EH (cell line): ENCODE data around the gene ABCA2.
"Not testable (repeated sequence)": the region's sequence is repeated elsewhere in the genome, so short reads cannot be mapped to it uniquely, and the experiment has no call there.

Experiments used
- DNase-seq: peaks from one replicate; pipeline ENCODE4 v3.0.0-alpha.2; 2015; ENCODE audit warnings: low read depth

The ABCA2 gene

GRCh38 chr9:137064027-137064879 lies 36.2 kb upstream of the ABCA2 start:
- DNase-seq, result peak; percentile 63

GRCh38 chr9:137063311-137064026 lies 35.4 kb upstream of the ABCA2 start:
- no peak for DNase-seq

- not testable (repeated sequence) for DNase-seq
These were observed 34.8 kb upstream of the ABCA2 start for GRCh38 chr9:137062798-137063197.

DNA sequence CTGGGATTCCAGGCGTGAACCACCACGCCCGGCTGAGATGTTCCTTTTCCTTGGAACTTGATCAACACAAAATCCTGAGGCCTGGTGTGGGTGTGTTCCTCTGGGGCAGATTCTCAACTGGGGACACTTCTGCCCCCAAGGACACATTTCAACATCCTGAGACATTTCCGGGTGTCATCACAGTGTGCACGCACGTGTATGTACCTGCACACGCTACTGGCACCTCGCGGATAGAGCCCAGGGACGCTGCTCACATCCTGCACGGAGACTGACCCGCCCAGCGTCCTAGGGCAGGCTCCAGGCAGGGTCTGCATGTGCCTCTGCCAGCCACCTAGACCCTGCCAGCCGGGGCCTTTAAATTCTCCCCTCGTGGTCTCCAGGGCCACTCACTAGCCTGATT lies 34.3 kb upstream of the ABCA2 start:
- no peak for DNase-seq

GRCh38 chr9:137058521-137059234 lies 30.6 kb upstream of the ABCA2 start:
- no peak for DNase-seq

- no peak for DNase-seq
These were observed 29.5 kb upstream of the ABCA2 start for GRCh38 chr9:137057545-137057944.

- no peak for DNase-seq
These were observed 28.8 kb upstream of the ABCA2 start for GRCh38 chr9:137056739-137057415.

- peak; percentile 82 for DNase-seq
These were observed 27.6 kb upstream of the ABCA2 start for GRCh38 chr9:137055385-137056364.

DNA sequence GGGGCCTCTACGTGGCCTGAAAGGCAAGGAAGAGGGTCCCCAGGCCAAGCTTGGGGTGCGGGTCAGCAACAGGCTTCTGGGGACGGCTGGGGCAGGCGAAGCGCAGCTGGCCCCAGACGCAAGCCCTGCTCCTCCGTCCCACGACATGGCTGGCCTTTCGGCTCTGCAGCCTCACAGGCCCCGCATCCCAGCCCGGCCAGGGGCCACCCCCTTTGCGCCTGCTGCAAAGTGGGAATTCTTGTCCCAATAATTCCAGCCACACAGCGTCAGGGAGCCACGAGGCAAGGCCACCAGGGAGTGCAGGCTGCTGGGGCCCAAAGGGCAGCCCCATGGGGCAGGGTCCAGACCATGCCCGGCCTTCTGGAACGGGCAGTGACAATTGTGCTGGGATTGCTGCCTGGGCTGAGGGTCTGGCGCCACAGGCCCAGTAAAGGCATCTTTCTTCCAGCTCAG lies 26.9 kb upstream of the ABCA2 start:
- no peak for DNase-seq

DNA sequence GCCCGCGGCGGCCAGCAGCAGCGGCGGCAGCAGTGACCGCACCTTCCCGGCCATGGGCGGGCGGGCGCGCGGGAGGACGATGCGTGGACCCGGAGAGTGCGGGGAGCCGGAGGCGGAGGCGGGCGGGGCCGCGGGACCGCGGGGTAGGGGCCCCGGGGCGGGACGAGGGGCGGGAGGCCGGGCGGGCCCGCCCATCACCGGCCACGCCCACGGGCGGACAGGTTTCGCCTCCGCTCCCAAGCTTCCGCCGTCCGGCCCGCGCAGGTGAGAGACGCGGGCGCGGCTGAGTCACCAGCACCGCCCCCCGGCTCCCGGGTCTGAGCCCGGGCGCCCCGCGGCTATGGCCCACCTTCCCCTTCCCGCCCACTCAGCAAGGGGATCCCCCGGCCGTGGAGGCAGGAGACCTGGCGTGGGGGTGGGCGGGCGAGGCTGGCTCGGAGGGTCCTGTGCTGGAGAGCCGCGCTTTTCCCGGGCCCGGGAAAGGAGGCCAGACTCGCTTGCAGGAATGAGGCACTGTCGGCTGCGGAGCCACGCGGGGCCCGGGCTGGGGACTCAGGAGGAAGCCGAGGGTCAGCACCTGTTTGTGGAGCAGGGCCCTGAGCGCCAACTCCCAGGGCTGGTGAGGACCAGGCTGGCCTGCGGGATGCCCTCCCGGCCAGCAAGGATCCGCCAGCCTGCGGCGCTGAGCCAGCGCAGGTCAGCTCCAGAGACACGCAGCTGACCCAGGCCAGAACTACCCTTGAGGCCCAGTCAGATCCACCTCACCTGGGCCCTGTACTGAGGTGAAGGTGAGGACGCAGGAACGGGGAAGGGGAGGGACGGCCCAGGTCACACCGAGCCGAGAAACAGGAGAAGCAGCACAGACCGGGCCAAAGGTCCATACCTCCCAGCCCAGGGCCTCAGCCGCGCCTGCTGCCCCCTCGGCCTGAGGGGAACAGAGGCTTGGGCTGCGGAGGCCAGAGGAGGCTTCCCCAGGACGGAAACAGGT lies 26.2 kb upstream of the ABCA2 start, which contains the start of gene ENTPD2:
Gene ENTPD2 (minus strand): TSS at position 118 of the 988 bp plus-strand sequence. CDS start 64 bp downstream, at position 54.
- DNase-seq, result no peak

DNA sequence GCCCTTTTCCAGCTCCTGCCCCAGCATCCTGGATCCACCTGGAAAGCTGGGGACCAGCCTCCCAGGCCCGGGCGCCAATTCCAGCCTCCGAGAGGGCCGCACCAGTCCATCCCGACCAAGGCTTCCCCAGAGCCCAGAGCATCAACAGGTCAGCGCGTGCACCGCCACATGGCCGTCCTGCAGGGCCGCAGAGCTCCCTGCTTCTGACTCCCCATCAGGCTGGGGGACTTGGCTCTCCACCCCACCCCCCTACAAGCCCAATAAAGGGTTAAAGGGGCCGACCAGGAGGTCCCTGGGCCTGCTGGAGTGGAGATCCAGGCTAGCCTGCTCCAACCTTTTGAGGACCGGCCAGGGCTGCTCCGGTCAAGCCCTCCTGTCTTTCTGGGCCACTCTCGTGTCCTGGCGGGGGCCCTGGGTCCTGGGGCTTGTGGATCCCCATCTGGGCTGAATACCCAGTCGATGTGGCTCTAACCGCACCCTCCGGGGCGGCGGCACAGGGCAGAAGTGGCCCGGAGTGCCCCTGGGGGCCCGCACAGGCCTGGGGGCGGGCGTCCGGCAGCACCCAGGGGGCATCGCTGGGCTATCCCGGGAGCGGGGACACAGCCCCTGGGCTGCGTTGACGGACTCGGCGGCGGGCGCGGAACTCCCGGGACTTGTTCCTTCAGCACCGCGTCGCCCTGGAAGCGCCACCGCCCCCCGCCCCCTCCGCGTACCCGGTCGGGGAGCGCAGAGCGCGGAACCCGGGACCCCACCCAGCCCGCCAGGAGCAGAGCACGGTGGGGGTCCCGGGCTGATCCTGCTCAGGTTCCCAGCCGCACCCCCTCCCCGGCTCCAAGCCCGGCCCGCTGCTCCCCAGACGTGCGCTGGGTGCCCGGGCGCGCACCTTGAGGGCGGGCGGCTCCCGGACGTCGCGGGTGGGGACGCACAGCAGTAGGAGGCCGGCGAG lies 25.2 kb upstream of the ABCA2 start:
- DNase-seq, result no peak

GRCh38 chr9:137052293-137052692 lies 24.3 kb upstream of the ABCA2 start:
- DNase-seq, result no peak

DNA sequence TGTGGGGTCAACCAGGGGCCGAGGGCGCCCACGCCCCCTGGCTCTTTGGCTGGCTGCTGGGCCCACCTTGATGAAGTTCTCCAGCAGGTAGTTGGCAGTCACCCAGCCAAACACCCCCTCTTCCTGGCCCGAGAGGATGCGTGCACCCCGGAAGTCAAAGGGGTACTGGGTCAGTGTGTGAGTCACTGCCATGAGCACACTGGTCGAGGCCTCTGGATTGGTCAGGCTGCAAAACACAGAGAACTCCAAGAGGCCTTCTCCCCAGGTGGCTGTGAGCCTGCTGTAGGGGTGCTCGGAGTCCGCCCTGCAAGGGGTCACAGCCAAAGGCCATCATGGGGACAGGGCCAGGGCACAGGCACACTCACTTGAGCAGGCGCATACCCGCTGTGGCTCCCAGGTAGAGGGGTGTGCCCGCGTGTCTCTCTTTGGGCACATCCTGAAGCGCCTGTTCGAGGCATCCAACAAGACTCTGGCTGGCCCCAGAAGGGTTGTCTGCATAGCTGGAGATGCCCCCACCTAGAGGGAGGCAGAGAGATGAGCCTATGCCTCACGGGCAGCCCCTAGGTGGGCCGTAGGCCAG lies 23.2 kb upstream of the ABCA2 start:
- no peak for DNase-seq

DNA sequence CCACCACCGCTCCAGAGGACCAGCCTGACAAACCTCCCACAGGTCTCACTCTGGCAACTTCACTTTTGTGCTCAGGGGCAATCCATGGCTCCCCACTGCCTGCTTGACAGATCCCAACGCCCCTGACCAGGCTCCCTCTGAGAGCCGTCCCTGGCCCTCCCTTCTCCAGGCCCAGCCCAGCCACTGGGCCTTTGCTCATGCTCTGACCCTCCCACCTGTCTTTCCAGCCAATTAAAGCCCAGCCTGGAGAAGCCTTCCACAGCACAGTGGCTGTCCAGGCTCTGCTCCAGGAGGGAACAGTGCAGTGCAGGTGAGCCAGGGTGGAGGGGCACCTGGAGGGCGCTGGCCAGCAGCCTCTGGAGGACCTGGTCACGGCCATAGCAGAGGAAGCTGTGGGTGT lies 22.5 kb upstream of the ABCA2 start:
- DNase-seq, result no peak

GRCh38 chr9:137049544-137050449 lies 21.8 kb upstream of the ABCA2 start:
- DNase-seq, result peak; percentile 51

DNA sequence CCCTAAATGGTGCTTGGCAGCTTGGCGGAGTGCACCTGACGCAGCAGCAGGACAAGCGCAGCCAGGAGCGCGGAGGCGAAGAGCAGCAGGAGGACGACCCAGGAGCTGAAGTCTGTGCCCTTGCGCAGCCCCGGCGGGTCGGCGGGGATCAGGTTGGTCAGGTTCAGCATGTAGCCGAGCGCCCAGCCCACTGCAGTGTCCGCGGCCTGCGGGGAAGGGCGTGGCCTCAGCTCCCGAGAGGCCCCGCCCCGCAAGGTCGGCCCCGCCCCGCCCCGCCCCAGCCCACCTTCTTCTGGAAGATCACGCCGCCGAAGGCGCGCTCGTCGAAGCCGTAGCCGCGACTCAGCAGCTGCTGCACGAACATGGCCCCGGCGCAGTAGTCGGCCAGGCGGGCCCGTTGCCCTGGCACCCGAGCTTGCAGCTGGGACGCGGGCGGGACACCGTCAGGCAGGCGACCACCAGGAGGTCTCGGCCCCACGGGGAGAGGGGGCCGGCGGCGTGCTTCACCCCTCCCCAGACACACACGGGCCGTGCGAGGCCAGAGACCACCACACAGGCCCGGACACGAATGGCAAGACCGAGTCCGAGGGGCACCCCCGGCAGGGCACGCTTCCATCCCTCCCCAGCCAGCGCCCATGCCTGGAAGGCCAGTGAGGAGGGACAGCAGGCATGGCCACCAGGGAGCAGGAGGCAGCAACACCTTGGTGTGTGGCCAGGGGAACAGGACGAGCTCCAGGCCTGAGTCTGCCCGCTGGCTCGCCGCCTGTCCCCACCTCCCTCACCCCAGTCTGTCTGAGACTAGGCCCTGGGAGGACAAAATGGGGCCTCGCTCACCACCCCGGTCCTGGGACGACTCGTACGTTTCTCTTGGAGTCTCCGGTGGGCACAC lies 20.9 kb upstream of the ABCA2 start:
- DNase-seq, result no peak
